Left kidney (tissue), 2 donors: ENCODE results near the gene MACF1. TPM values are rescaled to one million over a fixed set of nuclear protein-coding genes. Genes with fewer than 3 reads are reported as not detected.
A peak's percentile ranks its signal among the peaks of the same experiment; 100 is the strongest.
"Not testable (repeated sequence)": the region's sequence is repeated elsewhere in the genome, so short reads cannot be mapped to it uniquely, and the experiment has no call there.

Source experiments
- DNase-seq: peaks from one replicate; pipeline ENCODE4 v3.0.0-alpha.2; 2013
- polyA plus RNA-seq: library from polyadenylated mRNA; unstranded; fragments of 120-200 nt; gene quantifications from one replicate; pipeline ENCODE4 v1.2.1, GENCODE V29; 2013; ENCODE audit not compliant: insufficient read length

Gene MACF1
- polyA plus RNA-seq, 1 donor, result 327 TPM

DNA sequence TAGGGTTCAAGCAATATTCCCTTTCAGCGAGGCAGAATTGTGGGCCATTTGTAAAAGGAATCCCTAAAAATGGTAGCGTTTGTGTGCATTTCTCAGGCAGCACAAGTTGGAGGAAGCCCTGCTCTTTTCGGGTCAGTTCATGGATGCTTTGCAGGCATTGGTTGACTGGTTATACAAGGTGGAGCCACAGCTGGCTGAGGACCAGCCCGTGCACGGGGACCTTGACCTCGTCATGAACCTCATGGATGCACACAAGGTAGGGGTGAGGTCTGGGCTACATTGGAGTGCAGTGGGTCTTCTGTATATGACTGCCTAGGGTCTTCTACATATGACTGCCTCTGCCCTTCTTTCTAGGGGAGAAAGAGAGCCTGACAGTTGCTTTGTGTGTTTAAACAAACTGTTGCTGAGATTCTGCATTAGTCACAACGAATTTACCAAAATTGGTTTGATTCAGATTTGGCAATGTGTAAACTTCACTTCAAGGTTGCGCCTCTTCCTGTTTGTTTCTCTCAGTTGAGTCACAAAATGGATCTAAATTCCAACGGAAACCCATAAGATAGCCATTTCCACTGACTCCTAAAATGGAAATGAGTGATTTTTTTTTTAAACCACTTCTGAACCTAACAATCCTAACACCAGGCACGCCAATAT, 246.6 kb downstream of the MACF1 start:
- no peak for DNase-seq

DNA sequence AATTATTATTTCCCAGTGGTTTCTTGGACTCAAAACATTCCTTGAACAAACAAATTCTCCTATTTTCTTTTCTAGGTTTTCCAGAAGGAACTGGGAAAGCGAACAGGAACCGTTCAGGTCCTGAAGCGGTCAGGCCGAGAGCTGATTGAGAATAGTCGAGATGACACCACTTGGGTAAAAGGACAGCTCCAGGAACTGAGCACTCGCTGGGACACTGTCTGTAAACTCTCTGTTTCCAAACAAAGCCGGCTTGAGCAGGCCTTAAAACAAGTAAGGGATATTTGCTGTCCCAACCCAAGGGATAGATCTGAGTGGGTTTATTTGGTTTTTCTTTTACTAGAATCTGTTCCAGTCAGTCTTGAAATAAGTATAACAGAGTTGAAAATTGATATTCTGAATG, 247.6 kb downstream of the MACF1 start:
- no peak for DNase-seq

DNA sequence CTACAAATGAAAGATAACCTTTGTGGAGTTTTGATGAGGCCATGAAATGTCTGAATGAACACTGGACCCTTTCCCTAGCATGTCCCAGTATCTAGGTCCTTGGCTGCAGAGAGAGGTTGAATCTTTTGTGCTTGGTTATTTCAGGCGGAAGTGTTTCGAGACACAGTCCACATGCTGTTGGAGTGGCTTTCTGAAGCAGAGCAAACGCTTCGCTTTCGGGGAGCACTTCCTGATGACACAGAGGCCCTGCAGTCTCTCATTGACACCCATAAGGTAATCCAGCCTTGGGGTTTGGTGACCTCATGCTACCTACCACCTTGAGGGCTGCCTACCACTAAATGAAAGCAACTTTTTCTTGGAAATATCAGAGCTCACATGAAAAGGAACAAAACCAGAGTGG, 248.0 kb downstream of the MACF1 start:
- DNase-seq, result no peak

DNA sequence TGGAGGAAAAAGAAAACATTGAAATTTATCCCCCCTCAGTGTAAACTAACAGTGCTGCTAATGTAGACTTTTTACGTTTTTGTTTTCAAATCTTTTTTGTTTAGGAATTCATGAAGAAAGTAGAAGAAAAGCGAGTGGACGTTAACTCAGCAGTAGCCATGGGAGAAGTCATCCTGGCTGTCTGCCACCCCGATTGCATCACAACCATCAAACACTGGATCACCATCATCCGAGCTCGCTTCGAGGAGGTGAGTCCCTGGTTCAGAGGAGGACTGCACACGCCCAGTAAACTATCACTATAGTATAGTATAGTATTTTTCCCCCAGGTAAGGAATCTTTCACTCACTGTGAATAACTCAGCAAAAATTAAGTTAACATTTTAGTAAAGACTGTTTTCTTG, 249.1 kb downstream of the MACF1 start:
- no peak for DNase-seq

DNA sequence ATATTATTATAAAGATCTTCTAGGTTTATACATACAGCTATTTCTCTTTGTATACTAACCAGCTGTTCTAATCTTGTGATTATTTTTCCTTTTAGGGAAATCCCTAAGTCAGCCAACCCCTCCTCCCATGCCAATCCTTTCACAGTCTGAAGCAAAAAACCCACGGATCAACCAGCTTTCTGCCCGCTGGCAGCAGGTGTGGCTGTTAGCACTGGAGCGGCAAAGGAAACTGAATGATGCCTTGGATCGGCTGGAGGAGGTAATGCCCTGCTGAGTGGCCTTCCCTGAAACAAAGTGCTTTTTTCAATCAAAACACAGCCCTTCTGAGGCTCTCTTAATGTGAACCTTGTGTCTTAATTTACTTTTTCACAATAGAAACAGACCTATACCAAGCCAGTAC, 254.5 kb downstream of the MACF1 start:
- no peak for DNase-seq

DNA sequence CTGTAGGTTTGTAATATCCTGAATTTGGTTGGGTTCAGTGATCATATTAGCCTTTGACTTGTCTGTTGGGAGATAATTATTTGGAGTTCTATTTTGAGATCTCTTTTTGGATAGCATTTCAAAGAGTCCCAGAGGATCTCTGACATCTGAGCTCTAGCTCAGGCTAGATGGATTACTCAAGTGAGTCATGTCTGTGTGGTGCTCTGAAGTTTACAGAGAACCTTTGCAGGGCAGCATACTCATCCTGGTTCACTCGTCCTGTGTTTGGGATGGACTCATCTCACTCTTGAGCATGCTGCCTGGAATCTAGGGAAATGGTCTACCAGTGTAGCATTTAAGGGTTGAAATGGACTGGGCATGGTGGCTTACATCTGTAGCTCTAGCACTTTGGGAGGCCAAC, 257.6 kb downstream of the MACF1 start:
- DNase-seq, result no peak

DNA sequence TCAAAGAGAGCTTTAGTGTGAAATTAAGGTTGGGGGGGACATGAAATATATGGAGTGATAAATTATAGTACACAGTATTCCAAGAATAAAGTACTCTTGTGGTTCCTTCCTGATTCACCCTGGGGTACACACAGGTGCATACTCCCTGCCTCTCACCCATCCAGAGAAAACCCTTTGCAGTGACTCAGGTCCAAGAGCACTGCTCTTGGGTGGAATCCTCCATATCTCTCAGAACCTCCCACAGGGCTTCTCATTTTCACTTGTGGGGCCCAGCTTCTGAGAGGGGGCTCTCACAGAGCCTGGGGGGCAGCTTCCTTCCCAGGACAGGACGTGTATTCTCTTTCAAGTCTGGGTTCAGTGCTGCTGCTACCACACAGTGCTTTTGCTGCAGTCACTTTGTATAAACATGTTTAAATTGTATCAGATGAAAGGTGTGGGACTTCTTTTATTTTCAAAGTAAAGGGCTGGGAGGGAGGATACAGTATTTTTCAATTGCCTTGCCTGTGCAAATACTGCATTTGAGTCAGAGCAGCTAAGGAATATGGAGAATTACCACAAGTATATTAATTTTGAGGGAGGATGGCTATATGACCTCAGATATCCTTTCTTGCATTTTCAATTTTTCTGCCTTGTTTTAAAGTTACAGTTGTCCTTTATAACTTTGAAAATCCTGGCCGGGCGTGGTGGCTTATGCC, 262.1 kb downstream of the MACF1 start:
- no peak for DNase-seq

DNA sequence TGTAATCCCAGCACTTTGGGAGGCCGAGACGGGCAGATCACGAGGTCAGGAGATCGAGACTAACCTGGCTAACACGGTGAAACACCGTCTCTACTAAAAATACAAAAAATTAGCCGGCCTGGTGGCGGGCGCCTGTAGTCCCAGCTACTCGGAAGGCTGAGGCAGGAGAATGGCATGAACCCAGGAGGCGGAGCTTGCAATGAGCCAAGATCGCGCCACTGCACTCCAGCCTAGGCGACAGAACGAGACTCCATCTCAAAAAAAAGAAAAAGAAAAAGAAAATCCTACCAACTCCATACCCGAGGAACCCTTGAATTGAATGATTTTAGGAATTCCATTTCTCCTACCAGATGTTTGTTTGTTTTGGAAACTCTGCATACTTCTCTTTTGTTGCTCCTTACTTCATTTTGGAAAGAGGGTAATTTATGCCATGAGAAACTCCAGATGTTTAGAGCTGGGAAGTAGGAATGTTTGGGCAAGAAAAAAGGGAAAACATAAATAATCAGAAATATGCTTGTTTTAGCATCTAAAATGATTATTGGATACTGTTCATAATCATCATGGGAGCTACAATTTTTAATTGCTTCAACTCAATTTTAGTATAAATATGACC, 262.7 kb downstream of the MACF1 start:
- peak; percentile 35 for DNase-seq

DNA sequence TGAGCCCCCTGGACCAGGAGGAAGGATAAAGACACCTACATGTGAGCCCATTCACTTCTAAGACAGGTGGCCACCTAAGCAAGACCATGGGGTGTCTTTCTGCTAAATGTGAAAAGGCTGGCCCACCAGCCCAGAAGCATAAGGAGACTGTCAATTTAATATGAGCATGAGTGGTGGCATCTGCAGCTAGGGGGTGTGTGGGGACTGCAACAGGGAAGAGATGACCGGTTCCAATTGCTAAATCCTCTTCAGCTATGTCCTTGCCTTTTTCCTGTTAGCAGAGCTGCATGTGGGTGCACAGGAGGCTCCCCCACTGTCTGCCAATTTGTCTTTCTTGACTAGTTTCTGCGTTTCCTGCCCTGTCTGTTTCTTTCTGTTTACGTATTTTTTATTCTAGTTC, 264.7 kb downstream of the MACF1 start:
- DNase-seq, result no peak

DNA sequence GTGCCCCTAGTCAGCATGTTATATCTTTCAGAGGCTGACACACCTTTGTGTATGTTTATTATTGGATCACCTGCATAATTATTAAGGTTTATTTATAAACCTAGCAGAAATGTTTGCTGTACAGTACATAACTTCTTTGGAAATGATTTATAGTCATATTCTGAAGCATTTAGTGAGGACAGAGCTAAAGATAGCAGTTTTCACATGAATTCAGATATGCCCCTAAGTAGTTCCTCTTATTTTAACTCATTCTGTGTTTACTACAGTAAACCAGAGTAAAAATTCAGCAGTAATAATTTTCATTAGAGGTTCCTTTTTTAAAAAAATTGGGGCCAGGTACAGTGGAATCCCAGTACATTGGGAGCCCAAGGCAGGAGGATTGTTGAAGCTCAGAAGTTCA, 265.5 kb downstream of the MACF1 start:
- no peak for DNase-seq

DNA sequence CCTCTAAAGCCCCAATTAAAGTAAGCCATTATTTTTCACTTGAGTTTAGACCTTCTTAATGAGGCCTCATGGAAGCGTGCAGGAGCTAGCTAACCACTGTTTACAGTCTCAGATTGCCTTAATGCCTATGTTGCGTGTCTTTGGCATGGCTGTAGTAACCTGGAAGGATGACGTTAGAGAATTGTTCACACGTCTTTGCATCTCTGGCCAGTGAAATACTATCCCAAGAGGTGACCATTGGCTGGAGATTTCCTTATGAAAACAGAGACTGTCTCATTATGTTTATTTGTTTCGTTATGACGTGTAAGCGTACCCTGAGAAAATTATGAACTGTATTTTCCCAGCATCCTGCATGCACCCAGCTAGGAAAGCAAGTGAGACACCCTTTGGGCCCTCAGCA, 268.3 kb downstream of the MACF1 start:
- DNase-seq, result no peak

DNA sequence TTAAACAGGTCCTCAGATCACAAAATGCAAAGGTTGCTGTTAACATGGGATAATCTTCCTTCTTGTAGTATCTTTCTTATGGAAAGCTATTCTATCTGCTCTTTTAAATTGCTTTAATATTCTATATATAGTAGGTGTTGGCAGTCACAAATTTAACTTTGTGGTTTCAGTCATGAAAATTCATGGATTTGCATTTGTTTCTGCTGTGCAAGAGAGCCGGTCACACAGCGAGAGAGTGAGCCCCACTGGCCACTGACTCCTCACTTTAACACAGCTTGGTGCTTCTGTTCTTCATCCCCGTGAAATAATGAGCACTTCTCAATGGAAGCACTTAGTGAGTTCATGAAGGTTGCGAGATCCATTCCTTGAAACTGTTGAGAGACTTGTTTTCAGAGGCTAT, 268.8 kb downstream of the MACF1 start:
- DNase-seq, result no peak

DNA sequence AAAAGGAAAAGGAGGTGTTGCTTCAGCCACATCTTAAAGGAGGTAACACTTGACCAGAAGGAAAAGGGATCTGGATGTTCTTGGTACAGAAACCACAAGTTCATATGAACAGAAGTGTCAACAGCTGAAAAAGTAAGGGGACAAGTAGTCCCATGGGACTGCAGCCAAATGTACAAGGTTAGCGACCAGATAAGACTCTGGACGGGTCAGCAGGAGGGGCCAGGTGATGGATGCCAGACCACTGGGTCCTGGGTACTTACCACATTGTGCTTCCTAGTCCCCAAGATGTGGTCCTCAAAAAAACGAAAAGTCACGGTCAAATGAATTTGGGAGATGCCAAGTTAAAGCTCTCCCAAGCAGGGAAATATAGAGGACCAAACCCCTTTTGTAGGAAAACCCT, 270.3 kb downstream of the MACF1 start:
- DNase-seq, result no peak

DNA sequence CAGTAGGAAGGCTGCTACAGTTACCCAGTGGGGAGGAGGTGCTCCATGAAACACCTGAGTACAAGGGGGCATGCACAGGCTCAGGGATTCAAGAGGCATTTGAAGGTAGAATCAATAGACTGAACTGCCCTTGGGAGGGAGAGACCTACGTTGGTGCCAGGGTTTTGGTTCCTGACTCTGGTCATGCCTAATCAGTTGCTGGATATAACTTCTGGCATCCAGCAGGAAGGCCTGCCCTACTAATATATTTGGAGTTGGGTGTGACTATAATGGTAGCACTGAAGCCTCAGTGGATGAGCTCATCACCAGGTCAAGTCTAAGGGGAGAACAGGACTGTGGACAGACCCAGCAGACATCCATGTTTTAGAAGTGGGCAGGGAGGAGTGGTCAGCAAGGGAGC, 271.1 kb downstream of the MACF1 start:
- not testable (repeated sequence) for DNase-seq

DNA sequence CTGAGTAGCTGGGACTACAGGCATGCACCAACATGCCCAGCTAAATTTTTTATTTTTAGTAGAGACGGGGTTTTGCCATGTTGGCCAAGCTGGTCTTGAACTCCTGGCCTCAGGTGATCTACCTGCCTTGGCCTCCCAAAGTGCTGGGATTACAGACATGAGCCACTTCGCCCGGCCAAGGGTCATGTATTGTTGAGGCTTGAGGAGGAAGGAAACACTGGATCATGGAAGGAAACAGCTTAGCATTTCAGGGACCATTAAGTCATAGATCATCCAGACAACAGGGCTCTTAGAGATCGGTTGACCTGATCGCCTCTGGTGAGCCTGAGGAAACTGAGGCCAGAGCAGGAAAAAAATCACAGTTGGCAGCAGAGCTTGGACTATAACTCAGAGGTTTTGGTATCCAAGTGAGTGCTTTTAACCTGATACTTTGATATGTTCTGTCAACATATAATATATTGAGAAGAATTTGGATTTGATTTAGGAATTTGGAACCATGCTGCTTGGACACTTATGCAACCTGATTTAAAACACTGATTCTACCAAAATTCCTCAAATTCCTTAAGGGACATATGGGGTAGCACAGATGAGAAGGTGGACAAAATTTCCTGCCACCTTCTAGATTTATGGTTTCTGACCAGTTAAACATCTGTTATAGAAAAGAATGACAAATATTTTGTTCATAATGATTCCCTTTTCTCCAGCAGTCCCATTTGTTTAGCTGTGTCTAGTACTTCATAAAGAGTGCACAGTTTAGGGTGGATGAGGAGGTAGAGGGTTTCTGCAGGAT, 273.8 kb downstream of the MACF1 start:
- DNase-seq, result no peak

DNA sequence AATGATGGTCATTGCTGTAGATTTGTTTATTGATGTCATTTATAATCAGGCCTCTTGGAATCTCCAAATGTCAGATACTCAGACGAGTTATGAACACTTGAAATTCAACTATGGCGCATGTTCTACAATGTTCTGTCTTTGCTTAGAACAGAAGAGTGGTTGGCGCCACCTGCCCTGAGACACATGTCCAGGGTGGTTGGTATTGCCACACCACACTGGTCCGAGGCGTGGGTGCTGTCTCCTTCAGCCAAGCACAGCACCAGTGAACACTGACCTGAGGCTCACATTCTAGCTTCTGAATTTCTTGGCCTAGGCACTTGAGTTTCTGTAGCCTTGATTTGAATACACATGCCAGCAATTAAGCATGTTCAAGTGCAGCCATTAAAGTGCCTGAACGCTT, 276.8 kb downstream of the MACF1 start:
- no peak for DNase-seq

DNA sequence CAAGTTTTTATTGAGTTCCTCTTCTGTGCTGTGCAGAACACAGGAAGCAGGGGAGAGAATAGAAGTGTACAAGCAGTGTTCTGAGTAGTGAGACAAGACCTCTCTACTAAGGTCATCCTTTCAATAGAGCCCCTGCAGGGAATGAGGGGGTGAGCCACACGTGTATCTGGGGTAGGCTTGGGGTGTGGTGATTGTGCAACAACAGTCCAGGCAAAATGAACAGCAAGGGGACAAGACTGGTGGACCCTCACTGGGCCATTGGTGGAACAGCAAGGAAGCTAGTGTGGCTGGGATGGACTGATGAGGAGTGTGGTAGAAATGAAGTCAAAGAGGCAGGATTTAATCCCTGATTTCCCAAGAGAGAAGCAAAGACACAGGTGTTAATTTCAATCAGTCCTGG, 278.8 kb downstream of the MACF1 start:
- DNase-seq, result no peak

DNA sequence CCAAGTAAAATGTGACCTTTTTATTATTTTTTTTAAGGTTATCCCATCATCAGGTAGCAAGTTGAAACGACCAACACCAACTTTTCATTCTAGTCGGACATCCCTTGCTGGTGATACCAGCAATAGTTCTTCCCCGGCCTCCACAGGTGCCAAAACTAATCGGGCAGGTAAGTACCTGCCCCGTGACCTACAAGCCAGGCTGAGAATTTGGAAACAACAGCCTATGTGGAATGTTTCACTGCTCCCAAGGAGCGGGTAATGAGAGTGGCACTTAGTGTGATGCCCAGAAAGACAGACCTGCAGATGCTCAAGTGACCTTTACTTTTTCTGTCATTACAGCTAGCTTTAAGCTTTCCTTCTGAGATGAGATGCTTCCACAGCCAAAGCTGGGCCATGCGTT, 280.1 kb downstream of the MACF1 start:
- DNase-seq, result no peak

DNA sequence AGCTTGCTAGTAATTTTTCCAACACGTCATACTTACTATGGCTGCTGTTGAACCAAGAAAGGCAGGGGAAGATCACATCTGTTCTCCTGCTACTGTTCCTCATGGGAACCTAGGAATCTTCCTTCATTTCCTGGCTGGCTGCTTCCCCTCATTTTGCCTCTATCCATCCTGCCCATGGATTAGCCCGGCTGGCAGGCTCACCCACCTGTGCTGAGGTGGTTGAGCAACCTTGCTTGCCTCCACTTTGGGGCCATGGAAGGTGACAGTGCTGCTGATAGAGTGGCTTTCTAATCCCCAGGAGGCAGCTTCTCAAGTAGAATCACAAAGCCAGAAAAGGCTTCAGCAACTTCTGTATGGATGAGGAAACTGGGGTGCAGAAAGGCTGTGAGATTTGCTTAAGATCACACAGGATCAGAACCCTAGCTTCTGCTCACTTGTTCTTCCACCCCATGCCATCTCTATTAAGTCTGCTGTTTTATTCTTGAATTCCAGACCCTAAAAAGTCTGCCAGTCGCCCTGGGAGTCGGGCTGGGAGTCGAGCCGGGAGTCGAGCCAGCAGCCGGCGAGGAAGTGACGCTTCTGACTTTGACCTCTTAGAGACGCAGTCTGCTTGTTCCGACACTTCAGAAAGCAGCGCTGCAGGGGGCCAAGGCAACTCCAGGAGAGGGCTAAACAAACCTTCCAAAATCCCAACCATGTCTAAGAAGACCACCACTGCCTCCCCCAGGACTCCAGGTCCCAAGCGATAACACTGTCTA, 280.7 kb downstream of the MACF1 start:
- no peak for DNase-seq

DNA sequence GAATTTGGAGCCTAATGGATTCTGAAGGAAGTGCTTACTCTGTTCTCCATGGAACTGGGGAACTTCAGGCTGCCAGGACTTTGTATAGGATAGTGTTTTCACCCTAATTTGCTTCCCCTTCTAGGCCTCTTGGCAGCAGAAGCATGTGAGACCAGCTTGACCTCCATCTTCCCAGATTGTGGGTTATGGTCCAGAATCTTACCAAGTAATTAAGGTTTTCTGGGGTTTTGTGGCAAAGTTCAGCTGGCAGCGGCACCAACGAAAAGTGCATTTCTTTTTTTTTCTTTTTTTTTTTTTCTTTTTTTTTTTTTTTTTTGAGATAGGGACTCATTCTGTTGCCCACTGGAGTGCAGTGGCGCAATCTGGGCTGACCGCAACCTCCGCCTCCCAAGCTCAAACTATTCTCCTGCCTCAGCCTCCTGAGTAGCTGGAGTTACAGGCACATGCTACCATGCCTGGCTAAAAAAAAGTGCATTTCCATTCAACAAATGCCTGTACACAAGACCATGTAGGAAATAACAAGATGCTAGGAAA, 283.6 kb downstream of the MACF1 start:
- DNase-seq, result no peak

DNA sequence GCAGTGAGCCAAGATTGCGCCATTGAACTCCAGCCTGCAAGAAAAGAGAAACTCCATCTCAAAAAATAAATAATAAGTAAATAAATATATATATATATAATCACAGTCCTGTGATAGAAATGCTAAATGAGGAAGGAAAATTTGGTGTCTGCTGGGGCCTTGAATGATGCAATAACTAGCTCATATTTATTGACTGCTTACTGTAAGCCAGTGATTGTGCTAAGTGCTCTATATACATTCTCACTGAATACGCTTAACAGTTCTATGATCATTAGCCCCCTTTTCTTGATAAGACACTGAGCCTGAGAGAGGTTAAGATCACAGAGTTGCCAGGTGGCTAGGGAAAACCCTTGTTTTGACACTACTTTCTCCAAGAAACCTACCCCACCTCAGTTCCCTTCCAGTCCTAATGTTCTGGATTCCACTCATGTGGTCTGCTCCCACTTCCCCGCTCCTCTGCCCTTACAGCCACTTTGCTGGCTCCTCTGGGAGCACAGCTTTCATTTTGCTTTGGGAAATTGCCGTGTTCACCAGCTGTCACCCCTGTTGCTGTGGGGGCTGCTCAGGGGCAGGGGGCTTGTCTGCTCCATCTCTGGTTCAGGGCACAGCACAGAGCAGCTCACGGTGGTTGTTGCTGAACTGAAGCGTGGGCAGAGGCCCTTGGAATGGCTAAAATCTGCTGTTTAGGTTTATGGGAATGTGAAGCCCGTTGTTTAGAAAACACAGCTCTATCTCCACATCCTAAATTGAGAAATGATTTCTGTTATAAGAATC, 284.5 kb downstream of the MACF1 start:
- no peak for DNase-seq
